SK-N-SH (cell line): ENCODE measurements around the gene IGSF5. TPM values are rescaled to one million over a fixed set of nuclear protein-coding genes. Genes with fewer than 3 reads are reported as not detected.

Source experiments
- CTCF ChIA-PET: fragments of 300-600, 350-600 bp; formaldehyde crosslinking; extraction: SDS; loops from one replicate; lab custom pipeline; 2021; lab: Yijun Ruan, JAX
- POLR2A ChIA-PET: fragments of 350-600 bp; sonication (Branson Sonifier 250); formaldehyde crosslinking; extraction: SDS; loops from one replicate; lab custom pipeline; 2020; ENCODE audit warnings: antibody characterized with exemption, inconsistent platforms; lab: Yijun Ruan, JAX
- DNase-seq: peaks from one replicate; pipeline ENCODE4 v3.0.0; 2012
- H2AFZ ChIP-seq: fragments of 200-600 bp; sonication (generic); 2 replicates; pipeline ENCODE4 v1.8.1; 2016; ENCODE audit warnings: antibody characterized with exemption, mild to moderate bottlenecking, low read depth
- H3F3A ChIP-seq: fragments of 200-600 bp; sonication (generic); replicated peaks from 2 replicates; pipeline ENCODE3; 2016; ENCODE audit warnings: antibody characterized with exemption, mild to moderate bottlenecking; ENCODE audit not compliant: insufficient read depth
- H3K27ac ChIP-seq, 2 experiments: fragments of 200-500 bp in 1 of 2; fragments of 200-600 bp in 1 of 2; sonication (Bioruptor generic) in 1 of 2; sonication (generic), shearing (Covaris generic) in 1 of 2; 2 replicates each; pipeline versions ENCODE4 v1.5.1 to v1.6.1; 2014 to 2016; ENCODE audit warnings: low read depth in 2 of 2, inconsistent platforms in 1 of 2, low read length in 1 of 2, mild to moderate bottlenecking in 1 of 2, mixed read lengths in 1 of 2
- H3K27me3 ChIP-seq: fragments of 200-600 bp; sonication (generic), shearing (Covaris generic); 2 replicates; pipeline ENCODE4 v1.6.1; 2016; ENCODE audit warnings: mixed run types; ENCODE audit not compliant: insufficient read depth
- H3K36me3 ChIP-seq, 2 experiments: fragments of 200-500 bp in 1 of 2; fragments of 200-600 bp in 1 of 2; sonication (Bioruptor generic) in 1 of 2; sonication (generic) in 1 of 2; replicated peaks in 1 of 2; 2 replicates each; pipeline versions ENCODE3 to v1.5.1; 2014 to 2016; ENCODE audit warnings: low read length in 1 of 2, mild to moderate bottlenecking in 1 of 2; ENCODE audit not compliant: insufficient read depth in 2 of 2, control insufficient read depth in 1 of 2
- H3K4me1 ChIP-seq, 2 experiments: fragments of 200-500 bp in 1 of 2; fragments of 200-600 bp in 1 of 2; sonication (Bioruptor generic) in 1 of 2; sonication (generic), shearing (Covaris generic) in 1 of 2; 2 replicates each; pipeline versions ENCODE4 v1.5.1 to v1.6.1; 2014 to 2016; ENCODE audit warnings: low read depth in 1 of 2, low read length in 1 of 2, mixed run types in 1 of 2; ENCODE audit not compliant: insufficient read depth in 2 of 2, control insufficient read depth in 1 of 2
- H3K4me2 ChIP-seq: fragments of 200-600 bp; sonication (generic), shearing (Covaris generic); 2 replicates; pipeline ENCODE4 v1.6.1; 2017; ENCODE audit warnings: mixed run types
- H3K4me3 ChIP-seq, 2 experiments: fragments of 200-500 bp in 1 of 2; fragments of 200-600 bp in 1 of 2; sonication (Bioruptor generic) in 1 of 2; sonication (generic), shearing (Covaris generic) in 1 of 2; 2 replicates each; pipeline versions ENCODE4 v1.5.1 to v1.8.1; 2014 to 2016; ENCODE audit warnings: low read depth in 2 of 2, inconsistent platforms in 1 of 2, low read length in 1 of 2, mild to moderate bottlenecking in 1 of 2, mixed read lengths in 1 of 2, moderate library complexity in 1 of 2
- H3K79me2 ChIP-seq: fragments of 200-600 bp; sonication (generic); 2 replicates; pipeline ENCODE4 v1.8.1; 2017; ENCODE audit warnings: mild to moderate bottlenecking; ENCODE audit not compliant: insufficient read depth
- H3K9ac ChIP-seq: fragments of 200-600 bp; sonication (generic); 2 replicates; pipeline ENCODE4 v1.6.1; 2017; ENCODE audit warnings: mixed run types
- H3K9me2 ChIP-seq: fragments of 200-600 bp; sonication (generic); 2 replicates; pipeline ENCODE4 v1.6.1; 2017; ENCODE audit warnings: mixed run types
- H3K9me3 ChIP-seq: fragments of 200-600 bp; sonication (generic); 2 replicates; pipeline ENCODE4 v1.6.1; 2017; ENCODE audit warnings: mixed run types, mild to moderate bottlenecking, moderate library complexity
- H4K20me1 ChIP-seq: fragments of 200-600 bp; sonication (generic); 2 replicates; pipeline ENCODE4 v1.6.1; 2017; ENCODE audit warnings: mild to moderate bottlenecking, mixed run types; ENCODE audit not compliant: insufficient read depth
- CHD2 ChIP-seq: fragments of 150-350 bp; IDR thresholded peaks from 2 replicates; pipeline ENCODE4 v1.6.1; 2018; ENCODE audit warnings: low read length; ENCODE audit not compliant: partially characterized antibody
- EP300 ChIP-seq, 2 experiments: IDR thresholded peaks; 2 replicates each; pipeline versions ENCODE4 v1.4.0 to v1.6.1; 2012; ENCODE audit warnings: borderline replicate concordance in 1 of 2, low read depth in 1 of 2, low read length in 1 of 2
- FOXJ3 ChIP-seq: sonication (generic); formaldehyde crosslinking; IDR thresholded peaks from 2 replicates; pipeline ENCODE4 v1.5.1; 2020; ENCODE audit warnings: mild to moderate bottlenecking, missing genetic modification reagents
- FOXM1 ChIP-seq: IDR thresholded peaks from 2 replicates; pipeline ENCODE4 v1.4.0; 2012; ENCODE audit warnings: low read depth, mild to moderate bottlenecking
- GABPA ChIP-seq: IDR thresholded peaks from 2 replicates; pipeline ENCODE4 v1.4.0; 2012; ENCODE audit warnings: low read depth, mild to moderate bottlenecking
- GATA2 ChIP-seq: sonication (generic); formaldehyde crosslinking; IDR thresholded peaks from 2 replicates; pipeline ENCODE4 v1.5.0; 2020; ENCODE audit warnings: mild to moderate bottlenecking, missing genetic modification reagents
- MEF2A ChIP-seq: IDR thresholded peaks from 2 replicates; pipeline ENCODE4 v1.4.0; 2012; ENCODE audit warnings: low read depth, borderline replicate concordance
- NRF1 ChIP-seq: IDR thresholded peaks from 2 replicates; pipeline ENCODE4 v1.6.1; 2012; ENCODE audit warnings: low read depth, mild to moderate bottlenecking, low read length
- POLR2AphosphoS5 ChIP-seq: IDR thresholded peaks from 2 replicates; pipeline ENCODE4 v1.6.1; 2012; ENCODE audit warnings: low read depth, low read length
- RAD21 ChIP-seq: IDR thresholded peaks from 2 replicates; pipeline ENCODE4 v1.6.1; 2012; ENCODE audit warnings: mild to moderate bottlenecking, low read length
- RFX5 ChIP-seq: IDR thresholded peaks from 2 replicates; pipeline ENCODE4 v1.6.1; 2012; ENCODE audit warnings: mild to moderate bottlenecking, improper control_type of control experiment, low read length
- SIN3A ChIP-seq: IDR thresholded peaks from 2 replicates; pipeline ENCODE4 v1.6.1; 2012; ENCODE audit warnings: low read depth, mild to moderate bottlenecking, low read length, moderate library complexity, borderline replicate concordance
- SMC3 ChIP-seq: IDR thresholded peaks from 2 replicates; pipeline ENCODE4 v1.6.1; 2012; ENCODE audit warnings: low read depth, low read length, improper control_type of control experiment
- TEAD4 ChIP-seq: IDR thresholded peaks from 2 replicates; pipeline ENCODE4 v1.4.0; 2012; ENCODE audit warnings: mild to moderate bottlenecking, borderline replicate concordance; ENCODE audit not compliant: insufficient read depth
- YY1 ChIP-seq: IDR thresholded peaks from 2 replicates; pipeline ENCODE4 v1.4.0; 2012; ENCODE audit warnings: low read depth, mild to moderate bottlenecking
- WGBS: methylation state at CpG from one replicate; pipeline ENCODE4 v1.1.6; 2017; ENCODE audit warnings: low lambda C conversion rate; 5-methylcytosine and 5-hydroxymethylcytosine counted together
- polyA plus RNA-seq, 3 experiments: library from polyadenylated mRNA; depleted of rRNA; stranded (reverse); fragments of >200 nt; gene quantifications; 2 replicates each; pipeline ENCODE4 v1.2.3, GENCODE V29; 2012
- TF ChIP-seq, protein P1 (sequence below): IDR thresholded peaks from 2 replicates; pipeline ENCODE4 v1.6.1; 2012; ENCODE audit warnings: mild to moderate bottlenecking, low read depth, low read length, moderate library complexity
- TF ChIP-seq, protein P2 (sequence below): fragments of 150-350 bp; IDR thresholded peaks from 2 replicates; pipeline ENCODE4 v1.6.1; 2016; ENCODE audit warnings: mild to moderate bottlenecking, low read depth, low read length
- TF ChIP-seq, protein P3 (sequence below): IDR thresholded peaks from 2 replicates; pipeline ENCODE4 v1.4.0; 2012; ENCODE audit warnings: low read depth

The IGSF5 gene
- polyA plus RNA-seq, 1 of the 3 experiments (the other 2 are of a cell fraction), result 0.08 TPM

DNA sequence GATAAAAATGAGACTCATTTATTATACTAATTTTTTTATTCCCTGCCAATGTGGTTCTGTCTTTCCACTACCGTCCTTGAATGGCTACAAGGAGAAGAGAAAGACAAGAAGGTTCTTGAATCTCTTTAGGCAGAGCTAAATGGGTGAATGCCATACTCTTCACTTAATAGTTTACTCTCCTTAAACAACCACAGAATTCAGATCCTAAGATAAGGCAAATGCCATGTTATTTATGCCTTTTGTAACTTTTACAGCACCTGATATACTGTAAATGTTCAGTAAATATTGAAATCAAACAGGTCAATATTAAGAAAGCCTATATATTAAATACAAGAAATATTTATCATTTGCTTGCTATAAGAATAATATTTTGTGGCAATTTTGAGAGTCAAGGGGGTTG lies 58.4 kb downstream of the IGSF5 start:
- H3K4me2 ChIP-seq, result no peak overlapping the region
- TF ChIP-seq YY1 (no peak), SMC3 (no peak), NRF1 (no peak), FOXM1 (no peak), TEAD4 (no peak), EP300 (IDR thresholded peaks at IDR 0.05; ENCODE audit: borderline replicate concordance in 1 of 2, low read depth in 1 of 2, low read length in 1 of 2) (no peak), GABPA (no peak), FOXJ3 (no peak), SIN3A (no peak), POLR2AphosphoS5 (no peak)
- TF ChIP-seq, protein P1, sequence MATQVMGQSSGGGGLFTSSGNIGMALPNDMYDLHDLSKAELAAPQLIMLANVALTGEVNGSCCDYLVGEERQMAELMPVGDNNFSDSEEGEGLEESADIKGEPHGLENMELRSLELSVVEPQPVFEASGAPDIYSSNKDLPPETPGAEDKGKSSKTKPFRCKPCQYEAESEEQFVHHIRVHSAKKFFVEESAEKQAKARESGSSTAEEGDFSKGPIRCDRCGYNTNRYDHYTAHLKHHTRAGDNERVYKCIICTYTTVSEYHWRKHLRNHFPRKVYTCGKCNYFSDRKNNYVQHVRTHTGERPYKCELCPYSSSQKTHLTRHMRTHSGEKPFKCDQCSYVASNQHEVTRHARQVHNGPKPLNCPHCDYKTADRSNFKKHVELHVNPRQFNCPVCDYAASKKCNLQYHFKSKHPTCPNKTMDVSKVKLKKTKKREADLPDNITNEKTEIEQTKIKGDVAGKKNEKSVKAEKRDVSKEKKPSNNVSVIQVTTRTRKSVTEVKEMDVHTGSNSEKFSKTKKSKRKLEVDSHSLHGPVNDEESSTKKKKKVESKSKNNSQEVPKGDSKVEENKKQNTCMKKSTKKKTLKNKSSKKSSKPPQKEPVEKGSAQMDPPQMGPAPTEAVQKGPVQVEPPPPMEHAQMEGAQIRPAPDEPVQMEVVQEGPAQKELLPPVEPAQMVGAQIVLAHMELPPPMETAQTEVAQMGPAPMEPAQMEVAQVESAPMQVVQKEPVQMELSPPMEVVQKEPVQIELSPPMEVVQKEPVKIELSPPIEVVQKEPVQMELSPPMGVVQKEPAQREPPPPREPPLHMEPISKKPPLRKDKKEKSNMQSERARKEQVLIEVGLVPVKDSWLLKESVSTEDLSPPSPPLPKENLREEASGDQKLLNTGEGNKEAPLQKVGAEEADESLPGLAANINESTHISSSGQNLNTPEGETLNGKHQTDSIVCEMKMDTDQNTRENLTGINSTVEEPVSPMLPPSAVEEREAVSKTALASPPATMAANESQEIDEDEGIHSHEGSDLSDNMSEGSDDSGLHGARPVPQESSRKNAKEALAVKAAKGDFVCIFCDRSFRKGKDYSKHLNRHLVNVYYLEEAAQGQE, result no peak
- TF ChIP-seq, protein P2, sequence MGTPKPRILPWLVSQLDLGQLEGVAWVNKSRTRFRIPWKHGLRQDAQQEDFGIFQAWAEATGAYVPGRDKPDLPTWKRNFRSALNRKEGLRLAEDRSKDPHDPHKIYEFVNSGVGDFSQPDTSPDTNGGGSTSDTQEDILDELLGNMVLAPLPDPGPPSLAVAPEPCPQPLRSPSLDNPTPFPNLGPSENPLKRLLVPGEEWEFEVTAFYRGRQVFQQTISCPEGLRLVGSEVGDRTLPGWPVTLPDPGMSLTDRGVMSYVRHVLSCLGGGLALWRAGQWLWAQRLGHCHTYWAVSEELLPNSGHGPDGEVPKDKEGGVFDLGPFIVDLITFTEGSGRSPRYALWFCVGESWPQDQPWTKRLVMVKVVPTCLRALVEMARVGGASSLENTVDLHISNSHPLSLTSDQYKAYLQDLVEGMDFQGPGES, result no peak
- H3K79me2 ChIP-seq, result no peaks in the 10 kb centered on the region
- H3K9ac ChIP-seq, result no peak overlapping the region
- H4K20me1 ChIP-seq, result no peaks in the 10 kb centered on the region
- H3K27ac ChIP-seq, result no peak overlapping the region
- H3F3A ChIP-seq, result no peaks in the 10 kb centered on the region
- no peak overlapping the region for H2AFZ ChIP-seq
- no peaks in the 10 kb centered on the region for H3K9me3 ChIP-seq
- ChIA-PET CTCF (interaction anchor here (0.6 kb wide), 1 partner anchor 622 kb away, joined by 3 read pairs; no protein-coding TSS in a partner anchor), POLR2A (no interaction called here)
- no peak overlapping the region for H3K4me3 ChIP-seq
- WGBS, result 33% methylated on average over 1 of the region's 1 CpG
- H3K36me3 ChIP-seq, result no peaks in the 10 kb centered on the region
- DNase-seq, result no peak
- no peaks in the 10 kb centered on the region for H3K27me3 ChIP-seq
- H3K9me2 ChIP-seq, result no peaks in the 10 kb centered on the region
- H3K4me1 ChIP-seq, result no peaks in the 10 kb centered on the region

DNA sequence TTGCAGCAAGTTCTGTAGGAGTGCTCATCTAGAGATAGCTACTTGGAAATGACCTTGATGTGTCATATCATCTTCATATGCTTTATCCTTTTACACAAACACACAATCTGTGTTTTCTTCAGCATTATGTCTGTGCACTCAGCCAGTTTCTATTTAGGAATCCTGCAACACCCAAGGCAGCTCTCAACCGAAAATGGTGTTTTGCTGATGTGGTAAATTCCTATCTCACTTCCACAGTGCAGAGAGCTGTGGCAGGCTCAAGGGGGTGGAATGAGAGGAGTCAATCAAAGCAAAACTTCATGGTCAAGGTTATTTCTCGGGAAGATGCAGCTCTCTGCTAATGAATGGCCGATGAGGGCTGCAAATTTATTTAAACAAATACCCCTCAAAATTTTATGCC lies 59.3 kb downstream of the IGSF5 start:
- no peak for DNase-seq
- Histone ChIP-seq H3K4me1 (no peaks in the 10 kb centered on the region), H2AFZ (no peak overlapping the region), H3K9me2 (no peaks in the 10 kb centered on the region), H3K27me3 (no peaks in the 10 kb centered on the region), H3K4me2 (no peak overlapping the region), H4K20me1 (no peaks in the 10 kb centered on the region), H3K36me3 (no peaks in the 10 kb centered on the region), H3K9ac (no peak overlapping the region), H3F3A (no peaks in the 10 kb centered on the region), H3K9me3 (no peaks in the 10 kb centered on the region), H3K79me2 (no peaks in the 10 kb centered on the region), H3K4me3 (no peak overlapping the region), H3K27ac (no peak overlapping the region)
- POLR2A ChIA-PET, result no interaction called here
- 19% methylated on average over 3 of the region's 3 CpGs for WGBS
- CTCF ChIA-PET, result interaction anchor here (0.7 to 0.9 kb wide), 2 partner anchors 11 to 89 kb away, joined by 3 read pairs; no protein-coding TSS in a partner anchor
- TF ChIP-seq, protein P1, result no peak
- no peak for TF ChIP-seq MEF2A
- no peak for TF ChIP-seq SMC3
- no peak for TF ChIP-seq CHD2
- no peak for TF ChIP-seq GATA2 (CRISPR knock-in tag)
- no peak for TF ChIP-seq FOXJ3
- TF ChIP-seq RAD21, result no peak
- TF ChIP-seq RFX5, result no peak
- TF ChIP-seq POLR2AphosphoS5, result no peak
- TF ChIP-seq GABPA, result no peak
- no peak for TF ChIP-seq EP300 (IDR thresholded peaks at IDR 0.05; ENCODE audit: borderline replicate concordance in 1 of 2, low read depth in 1 of 2, low read length in 1 of 2)
- TF ChIP-seq, protein P3, sequence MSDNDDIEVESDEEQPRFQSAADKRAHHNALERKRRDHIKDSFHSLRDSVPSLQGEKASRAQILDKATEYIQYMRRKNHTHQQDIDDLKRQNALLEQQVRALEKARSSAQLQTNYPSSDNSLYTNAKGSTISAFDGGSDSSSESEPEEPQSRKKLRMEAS, result no peak
- no peak for TF ChIP-seq YY1
